ENCODE data around the gene COL25A1. TPM values are rescaled to one million over a fixed set of nuclear protein-coding genes. Genes with fewer than 3 reads are reported as not detected.

Gene COL25A1
- under 1 TPM in 1 of 2 donors, not detected in 1; 0.29 TPM for total RNA-seq

GRCh38 chr4:109302361-109303139, at the start of gene COL25A1:
Gene COL25A1, minus strand, starts transcription at chr4:109302658.
- DNase-seq = peak; percentile 31
- Histone ChIP-seq H3K9me3 (no peaks in the 10 kb centered on the region), H3K27me3 (peaks cover 32% of the 10 kb centered on the region), H3K9ac (ENCODE audit: low read depth in 2 of 2, low read length in 2 of 2) (peak within 1 kb of the TSS in 1 of 2 donors; percentile 47), H3K27ac (no peak within 1 kb of the TSS), H3K36me3 (no peaks in the 10 kb centered on the region), H3K4me1 (peaks cover 11% of the 10 kb centered on the region), H3K4me3 (peak within 1 kb of the TSS; percentile 37)
- intact Hi-C loops (cut with DNase I) = loop anchor here (10.0 kb wide), 1 partner anchor 468 kb away; no protein-coding TSS in a partner anchor
- TF ChIP-seq CTCF (IDR thresholded peaks at IDR 0.05) = no peak

- Histone ChIP-seq H3K36me3 (no peaks in the 10 kb centered on the region), H3K4me1 (no peaks in the 10 kb centered on the region), H3K4me3 (no peak overlapping the region), H3K9ac (ENCODE audit: low read depth in 2 of 2, low read length in 2 of 2) (no peak overlapping the region), H3K27ac (no peak overlapping the region), H3K9me3 (no peaks in the 10 kb centered on the region), H3K27me3 (no peaks in the 10 kb centered on the region)
- intact Hi-C loops (cut with DNase I) = no loop called here
- DNase-seq = no peak
- no peak for TF ChIP-seq CTCF (IDR thresholded peaks at IDR 0.05)
Observed at GRCh38 chr4:109350121-109350520, 47.7 kb upstream of the COL25A1 start.

- intact Hi-C loops (cut with DNase I) = no loop called here
- H3K27me3 ChIP-seq = no peaks in the 10 kb centered on the region
- no peak for TF ChIP-seq CTCF (IDR thresholded peaks at IDR 0.05)
- no peaks in the 10 kb centered on the region for H3K36me3 ChIP-seq
- no peak overlapping the region for H3K4me3 ChIP-seq
- H3K4me1 ChIP-seq = no peaks in the 10 kb centered on the region
- no peak overlapping the region for H3K9ac ChIP-seq (ENCODE audit: low read depth in 2 of 2, low read length in 2 of 2)
- H3K9me3 ChIP-seq = no peaks in the 10 kb centered on the region
- no peak for DNase-seq
- no peak overlapping the region for H3K27ac ChIP-seq
Observed at GRCh38 chr4:109334129-109335105, 32.0 kb upstream of the COL25A1 start.

GRCh38 chr4:109332926-109333464, 30.5 kb upstream of the COL25A1 start:
- no peaks in the 10 kb centered on the region for H3K9me3 ChIP-seq
- H3K4me3 ChIP-seq = no peak overlapping the region
- TF ChIP-seq CTCF (IDR thresholded peaks at IDR 0.05) = no peak
- intact Hi-C loops (cut with DNase I) = no loop called here
- no peaks in the 10 kb centered on the region for H3K27me3 ChIP-seq
- H3K36me3 ChIP-seq = no peaks in the 10 kb centered on the region
- H3K9ac ChIP-seq (ENCODE audit: low read depth in 2 of 2, low read length in 2 of 2) = no peak overlapping the region
- no peak for DNase-seq
- H3K27ac ChIP-seq = no peak overlapping the region
- no peaks in the 10 kb centered on the region for H3K4me1 ChIP-seq

- Histone ChIP-seq H3K27me3 (no peaks in the 10 kb centered on the region), H3K27ac (no peak overlapping the region), H3K4me1 (no peaks in the 10 kb centered on the region), H3K4me3 (no peak overlapping the region), H3K9ac (ENCODE audit: low read depth in 2 of 2, low read length in 2 of 2) (no peak overlapping the region), H3K9me3 (no peaks in the 10 kb centered on the region), H3K36me3 (no peaks in the 10 kb centered on the region)
- intact Hi-C loops (cut with DNase I) = no loop called here
- no peak for DNase-seq
- TF ChIP-seq CTCF (IDR thresholded peaks at IDR 0.05) = no peak
Observed at GRCh38 chr4:109327641-109328040, 25.2 kb upstream of the COL25A1 start.
